ENCODE results near the gene TLX3. TPM values are rescaled to one million over a fixed set of nuclear protein-coding genes. Genes with fewer than 3 reads are reported as not detected.

The TLX3 gene
- total RNA-seq, 2 donors from 2014 or later, result not detected

DNA sequence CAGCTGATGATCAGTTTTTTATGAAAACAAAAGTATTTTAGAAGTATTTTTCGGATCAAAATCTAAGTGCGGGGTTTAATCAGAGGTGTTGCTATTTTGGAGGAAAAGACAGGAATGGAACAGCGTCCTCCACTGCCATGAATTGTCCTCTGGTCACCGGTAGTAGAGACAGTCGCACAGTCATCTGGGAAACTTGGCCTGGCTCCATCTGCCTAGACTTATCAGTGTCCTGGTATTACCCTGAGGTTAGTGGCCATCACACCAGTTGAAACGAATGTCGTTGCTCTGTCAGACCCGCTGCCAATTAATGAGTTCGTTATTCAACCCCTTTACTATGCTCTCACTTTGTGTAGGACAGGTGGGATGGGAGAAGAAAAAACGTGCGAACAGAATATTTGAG is 8.2 kb downstream of the TLX3 start:
- Histone ChIP-seq H3K9ac (ENCODE audit: extremely low read depth, low read length, poor library complexity, severe bottlenecking) (no peak overlapping the region), H3K36me3 (ENCODE audit: control insufficient read depth, insufficient read depth, low read length) (no peaks in the 10 kb centered on the region), H3K9me3 (ENCODE audit: control insufficient read depth, low read length) (no peaks in the 10 kb centered on the region), H3K27me3 (ENCODE audit: control insufficient read depth, insufficient read depth, low read length, poor library complexity, severe bottlenecking) (peaks cover 100% of the 10 kb centered on the region), H3K4me1 (ENCODE audit: control insufficient read depth, insufficient read depth, low read length) (peaks cover 4% of the 10 kb centered on the region), H3K27ac (ENCODE audit: low read depth, low read length) (no peak overlapping the region), H3K4me3 (ENCODE audit: low read length) (no peak overlapping the region)
- H3K27me3 Mint-ChIP-seq (ENCODE audit: insufficient read depth), result peaks cover 100% of the 10 kb centered on the region
- H3K4me3 Mint-ChIP-seq, result no peak overlapping the region
- no peak overlapping the region for H3K27ac Mint-ChIP-seq
- TF ChIP-seq, protein P1, sequence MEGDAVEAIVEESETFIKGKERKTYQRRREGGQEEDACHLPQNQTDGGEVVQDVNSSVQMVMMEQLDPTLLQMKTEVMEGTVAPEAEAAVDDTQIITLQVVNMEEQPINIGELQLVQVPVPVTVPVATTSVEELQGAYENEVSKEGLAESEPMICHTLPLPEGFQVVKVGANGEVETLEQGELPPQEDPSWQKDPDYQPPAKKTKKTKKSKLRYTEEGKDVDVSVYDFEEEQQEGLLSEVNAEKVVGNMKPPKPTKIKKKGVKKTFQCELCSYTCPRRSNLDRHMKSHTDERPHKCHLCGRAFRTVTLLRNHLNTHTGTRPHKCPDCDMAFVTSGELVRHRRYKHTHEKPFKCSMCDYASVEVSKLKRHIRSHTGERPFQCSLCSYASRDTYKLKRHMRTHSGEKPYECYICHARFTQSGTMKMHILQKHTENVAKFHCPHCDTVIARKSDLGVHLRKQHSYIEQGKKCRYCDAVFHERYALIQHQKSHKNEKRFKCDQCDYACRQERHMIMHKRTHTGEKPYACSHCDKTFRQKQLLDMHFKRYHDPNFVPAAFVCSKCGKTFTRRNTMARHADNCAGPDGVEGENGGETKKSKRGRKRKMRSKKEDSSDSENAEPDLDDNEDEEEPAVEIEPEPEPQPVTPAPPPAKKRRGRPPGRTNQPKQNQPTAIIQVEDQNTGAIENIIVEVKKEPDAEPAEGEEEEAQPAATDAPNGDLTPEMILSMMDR (conservative IDR thresholded peaks at IDR 0.05), result no peak
- H3K4me1 Mint-ChIP-seq, result peaks cover 5% of the 10 kb centered on the region
- H3K9me3 Mint-ChIP-seq, result no peaks in the 10 kb centered on the region
- no peaks in the 10 kb centered on the region for H3K36me3 Mint-ChIP-seq (ENCODE audit: low read depth)
- no peak for DNase-seq
- WGBS, 2 experiments (ENCODE audit: insufficient coverage in 1 of 2, insufficient read length in 1 of 2), result 19 to 25% methylated on average over 6 to 9 of the region's 11 CpGs

DNA sequence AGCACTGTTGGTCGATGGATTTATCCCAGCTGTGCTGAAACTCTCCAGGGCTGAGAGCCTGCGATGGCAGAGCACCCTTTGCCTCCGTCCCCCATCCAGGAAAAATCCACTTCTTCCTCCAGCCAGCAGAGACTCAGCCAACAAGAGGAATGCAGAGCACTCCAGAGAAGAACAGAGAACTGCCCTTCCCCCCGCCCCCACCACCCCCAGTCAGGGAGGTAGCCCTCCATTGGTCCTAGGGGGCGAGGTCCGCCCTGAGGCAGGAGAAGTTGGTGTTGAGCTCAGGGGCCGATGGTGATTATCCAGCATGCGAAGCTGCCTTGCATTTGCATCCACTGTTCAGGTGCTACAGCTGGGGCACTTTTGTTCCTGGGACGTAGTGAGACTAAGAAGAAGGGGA is 9.0 kb downstream of the TLX3 start:
- Histone ChIP-seq H3K4me3 (ENCODE audit: low read length) (no peak overlapping the region), H3K9me3 (ENCODE audit: control insufficient read depth, low read length) (no peaks in the 10 kb centered on the region), H3K27me3 (ENCODE audit: control insufficient read depth, insufficient read depth, low read length, poor library complexity, severe bottlenecking) (peaks cover 100% of the 10 kb centered on the region), H3K4me1 (ENCODE audit: control insufficient read depth, insufficient read depth, low read length) (peaks cover 4% of the 10 kb centered on the region), H3K27ac (ENCODE audit: low read depth, low read length) (no peak overlapping the region), H3K36me3 (ENCODE audit: control insufficient read depth, insufficient read depth, low read length) (no peaks in the 10 kb centered on the region), H3K9ac (ENCODE audit: extremely low read depth, low read length, poor library complexity, severe bottlenecking) (no peak overlapping the region)
- Mint-ChIP-seq H3K27me3 (ENCODE audit: insufficient read depth) (peaks cover 100% of the 10 kb centered on the region), H3K4me3 (no peak overlapping the region), H3K4me1 (peaks cover 5% of the 10 kb centered on the region), H3K36me3 (ENCODE audit: low read depth) (no peaks in the 10 kb centered on the region), H3K9me3 (no peaks in the 10 kb centered on the region), H3K27ac (no peak overlapping the region)
- TF ChIP-seq, protein P1 (conservative IDR thresholded peaks at IDR 0.05), result no peak
- DNase-seq, result peak; percentile 85
- 5 to 8% methylated on average over 4 to 9 of the region's 9 CpGs for WGBS, 2 experiments (ENCODE audit: insufficient coverage in 1 of 2, insufficient read length in 1 of 2)

DNA sequence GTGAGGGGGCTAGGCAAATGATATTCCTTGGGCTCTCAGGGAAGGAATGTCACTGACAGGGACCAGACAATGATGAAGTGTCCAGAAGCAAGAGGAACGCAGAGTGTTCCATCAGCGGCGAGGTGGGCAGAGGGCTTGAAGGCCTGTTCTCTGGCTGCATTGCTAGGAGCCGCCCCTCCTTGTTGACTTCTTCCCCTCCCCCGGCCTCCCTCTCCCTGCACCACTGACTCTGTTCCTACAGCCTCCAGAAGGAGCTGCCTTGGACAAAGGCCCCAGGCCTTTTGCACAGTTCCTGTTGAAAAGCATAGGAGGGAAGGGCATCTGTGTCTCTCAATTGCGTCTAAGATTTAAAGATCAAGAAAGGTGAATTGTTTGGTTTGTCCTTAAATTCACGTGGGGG is 12.4 kb downstream of the TLX3 start:
- no peaks in the 10 kb centered on the region for H3K36me3 ChIP-seq (ENCODE audit: control insufficient read depth, insufficient read depth, low read length)
- H3K4me1 ChIP-seq (ENCODE audit: control insufficient read depth, insufficient read depth, low read length), result no peaks in the 10 kb centered on the region
- Mint-ChIP-seq H3K36me3 (ENCODE audit: low read depth) (no peaks in the 10 kb centered on the region), H3K4me3 (no peak overlapping the region), H3K27ac (no peak overlapping the region), H3K9me3 (no peaks in the 10 kb centered on the region), H3K27me3 (ENCODE audit: insufficient read depth) (peaks cover 97% of the 10 kb centered on the region), H3K4me1 (peaks cover under 1% of the 10 kb centered on the region)
- TF ChIP-seq, protein P1 (conservative IDR thresholded peaks at IDR 0.05), result no peak
- no peak overlapping the region for H3K9ac ChIP-seq (ENCODE audit: extremely low read depth, low read length, poor library complexity, severe bottlenecking)
- no peak for DNase-seq
- WGBS, 2 experiments (ENCODE audit: insufficient coverage in 1 of 2, insufficient read length in 1 of 2), result 73 to 80% methylated on average over 5 to 7 of the region's 7 CpGs
- H3K9me3 ChIP-seq (ENCODE audit: control insufficient read depth, low read length), result no peaks in the 10 kb centered on the region
- peaks cover 95% of the 10 kb centered on the region for H3K27me3 ChIP-seq (ENCODE audit: control insufficient read depth, insufficient read depth, low read length, poor library complexity, severe bottlenecking)
- H3K27ac ChIP-seq (ENCODE audit: low read depth, low read length), result no peak overlapping the region
- no peak overlapping the region for H3K4me3 ChIP-seq (ENCODE audit: low read length)

All from endodermal cell (in vitro differentiated cells).